GM19438 (cell line): ENCODE data around the gene GABBR2.

Experiments used
- ATAC-seq: cut with Tn5 transposase; IDR thresholded peaks from one replicate; pipeline ENCODE4 v1.9.1; 2021; ENCODE audit warnings: low read depth; ENCODE audit not compliant: unreplicated experiment

Gene GABBR2

DNA sequence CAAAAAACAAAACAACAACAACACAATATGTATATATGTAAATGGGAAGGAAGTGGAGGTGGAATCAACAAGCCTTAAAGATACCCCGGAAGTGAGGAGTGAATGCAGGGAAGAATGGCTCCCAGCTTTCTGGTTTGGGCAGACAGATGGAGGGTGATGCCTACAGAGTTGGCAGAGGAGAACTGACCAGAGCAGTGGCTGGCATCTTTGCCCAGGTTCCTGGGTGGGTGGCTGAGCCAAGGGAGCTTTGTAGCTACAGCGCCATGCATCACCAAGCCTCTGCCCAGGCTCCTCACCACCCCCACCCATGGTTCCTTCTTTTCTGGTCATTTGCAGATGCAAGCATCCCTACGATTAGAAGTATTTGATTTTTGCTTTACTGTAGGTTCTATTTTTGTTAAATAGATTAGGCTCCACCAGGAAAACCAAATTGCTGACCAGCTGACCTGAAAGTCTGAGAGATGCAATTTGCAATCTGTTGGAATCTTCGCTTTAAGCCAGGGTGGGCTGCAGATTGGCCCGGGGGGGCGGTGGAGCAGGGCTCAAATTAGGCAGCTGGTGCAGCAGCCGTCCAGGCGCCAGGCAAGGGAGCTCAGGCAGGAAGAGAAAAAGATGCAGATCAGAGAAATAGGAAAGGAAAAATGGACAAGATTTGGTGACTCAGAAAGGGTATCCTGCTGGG is 290.0 kb downstream of the GABBR2 start:
- ATAC-seq, result no peak

DNA sequence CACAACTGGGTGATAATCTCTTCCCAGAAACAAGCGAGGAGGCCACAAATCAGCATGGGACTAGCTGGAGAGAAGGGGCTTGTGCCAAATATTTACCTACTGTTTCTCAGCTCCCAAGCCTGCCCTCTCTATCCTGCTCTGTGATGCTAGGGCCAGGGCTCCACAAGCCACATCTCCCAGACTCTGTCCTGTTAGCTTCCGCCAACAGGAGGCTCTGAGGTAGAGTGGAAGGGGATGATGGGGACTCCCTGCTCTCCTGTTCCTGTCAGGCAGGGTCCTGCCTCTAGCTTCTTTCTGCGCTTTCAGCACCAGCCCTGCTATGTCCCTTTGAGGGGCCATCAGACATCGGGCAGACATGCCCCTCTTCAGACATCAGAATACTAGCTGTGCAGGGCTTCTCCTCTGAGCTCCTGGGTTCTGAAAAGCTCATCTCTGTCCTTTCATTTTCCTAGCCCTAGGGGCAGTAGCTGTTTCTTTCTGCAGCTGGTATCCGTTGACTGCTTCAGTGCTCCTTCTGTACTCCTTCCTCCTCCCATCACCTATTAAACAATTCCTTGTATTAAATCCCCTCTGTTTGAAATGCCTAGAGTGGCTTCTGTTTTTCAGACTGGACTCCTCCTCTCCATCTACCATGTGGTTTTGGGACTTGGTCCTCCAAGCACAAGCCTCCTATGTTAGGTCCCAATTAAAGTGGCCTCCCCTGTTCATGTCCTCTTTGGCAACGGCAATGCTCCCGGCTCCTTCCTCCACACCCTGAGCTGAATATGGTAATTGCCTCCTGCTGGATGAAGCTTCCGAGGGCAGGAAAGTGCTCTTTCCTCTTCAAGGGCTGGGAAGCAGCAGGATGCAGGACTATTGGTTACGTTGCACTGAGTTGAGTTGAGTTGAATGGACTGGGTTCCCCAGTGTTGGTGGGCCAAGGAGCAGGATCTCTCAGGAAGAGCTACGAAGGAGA is 292.2 kb downstream of the GABBR2 start:
- no peak for ATAC-seq

DNA sequence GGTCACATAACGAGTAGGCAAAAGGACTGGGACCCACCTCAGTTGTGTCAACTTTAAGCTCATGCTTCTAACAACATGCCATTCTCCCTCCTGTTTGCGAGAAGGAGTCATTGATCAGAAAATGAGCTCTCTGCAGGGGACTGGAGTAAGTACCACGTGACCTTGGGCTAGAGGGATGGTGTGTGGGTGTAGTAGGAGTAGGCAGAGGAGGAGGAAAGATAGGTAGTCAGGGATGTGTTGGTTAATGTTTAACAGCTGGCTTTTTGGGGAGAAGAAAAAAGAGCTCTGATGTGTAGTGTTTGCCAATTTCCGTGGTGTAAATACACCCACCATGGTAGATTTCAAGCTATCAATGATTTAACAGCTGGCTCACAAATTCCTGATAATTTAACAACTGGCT is 293.0 kb downstream of the GABBR2 start:
- ATAC-seq, result no peak

GRCh38 chr9:98413084-98413483 is 295.7 kb downstream of the GABBR2 start:
- ATAC-seq, result no peak

GRCh38 chr9:98412101-98412842 is 296.5 kb downstream of the GABBR2 start:
- ATAC-seq, result no peak

GRCh38 chr9:98410185-98410697 is 298.5 kb downstream of the GABBR2 start:
- ATAC-seq, result no peak

- ATAC-seq, result no peak
Measured at GRCh38 chr9:98409719-98410118, 299.0 kb downstream of the GABBR2 start.

DNA sequence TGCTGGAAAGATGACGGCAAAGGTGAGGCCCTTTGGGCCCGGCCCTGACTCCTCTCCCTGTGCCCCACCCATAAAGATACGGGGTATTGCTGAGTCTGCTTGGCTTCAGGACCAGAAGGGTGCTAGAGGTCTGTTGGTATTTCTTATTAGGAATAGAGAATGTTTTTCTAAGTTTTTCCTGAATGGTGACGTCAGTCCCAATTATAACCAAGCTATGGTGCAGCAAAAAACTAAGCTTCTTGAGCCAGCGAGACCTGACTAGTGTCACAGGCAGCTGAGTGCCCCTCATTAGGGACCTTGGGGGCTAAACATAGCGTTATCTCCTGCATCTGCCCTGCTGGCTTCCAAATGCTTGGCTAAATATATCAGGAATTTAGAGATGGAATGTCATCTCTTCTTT is 302.3 kb downstream of the GABBR2 start:
- ATAC-seq, result no peak

DNA sequence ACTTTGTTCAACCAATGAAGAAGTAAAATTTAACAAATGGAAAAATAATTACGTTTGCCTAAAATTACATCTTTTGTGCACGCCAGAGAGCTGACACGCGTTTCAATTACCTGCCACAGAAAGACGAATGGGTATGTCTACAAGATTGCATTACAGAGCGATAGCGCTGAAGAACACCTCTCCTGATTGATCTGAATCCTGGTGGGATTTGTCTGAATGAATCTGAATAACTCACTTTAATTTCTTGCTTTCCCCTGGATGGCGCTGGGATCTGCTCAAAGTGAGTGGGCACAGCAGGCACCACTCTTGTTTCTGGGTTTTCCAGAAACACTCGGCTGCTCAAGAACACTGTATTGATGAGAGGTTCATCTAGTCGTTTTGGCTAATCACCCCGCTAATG is 304.5 kb downstream of the GABBR2 start:
- ATAC-seq, result no peak

DNA sequence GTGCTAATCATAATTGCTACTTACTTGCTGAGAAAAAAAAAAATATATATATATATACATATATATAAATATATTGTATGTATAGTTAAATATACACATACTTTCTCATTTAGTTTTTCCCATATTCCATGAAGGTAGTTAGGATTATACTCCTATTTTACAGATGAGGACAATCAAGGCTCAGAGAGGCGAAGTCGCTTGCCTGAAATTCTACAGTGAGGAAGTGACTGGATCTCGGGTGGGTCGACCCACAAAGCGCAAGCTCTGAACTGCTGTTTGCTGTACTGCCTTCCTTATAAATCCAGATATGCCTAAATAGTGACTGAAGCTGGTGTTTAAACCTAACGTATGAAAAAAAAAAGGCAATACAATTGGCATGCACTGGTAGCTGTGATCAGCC is 305.0 kb downstream of the GABBR2 start:
- no peak for ATAC-seq

DNA sequence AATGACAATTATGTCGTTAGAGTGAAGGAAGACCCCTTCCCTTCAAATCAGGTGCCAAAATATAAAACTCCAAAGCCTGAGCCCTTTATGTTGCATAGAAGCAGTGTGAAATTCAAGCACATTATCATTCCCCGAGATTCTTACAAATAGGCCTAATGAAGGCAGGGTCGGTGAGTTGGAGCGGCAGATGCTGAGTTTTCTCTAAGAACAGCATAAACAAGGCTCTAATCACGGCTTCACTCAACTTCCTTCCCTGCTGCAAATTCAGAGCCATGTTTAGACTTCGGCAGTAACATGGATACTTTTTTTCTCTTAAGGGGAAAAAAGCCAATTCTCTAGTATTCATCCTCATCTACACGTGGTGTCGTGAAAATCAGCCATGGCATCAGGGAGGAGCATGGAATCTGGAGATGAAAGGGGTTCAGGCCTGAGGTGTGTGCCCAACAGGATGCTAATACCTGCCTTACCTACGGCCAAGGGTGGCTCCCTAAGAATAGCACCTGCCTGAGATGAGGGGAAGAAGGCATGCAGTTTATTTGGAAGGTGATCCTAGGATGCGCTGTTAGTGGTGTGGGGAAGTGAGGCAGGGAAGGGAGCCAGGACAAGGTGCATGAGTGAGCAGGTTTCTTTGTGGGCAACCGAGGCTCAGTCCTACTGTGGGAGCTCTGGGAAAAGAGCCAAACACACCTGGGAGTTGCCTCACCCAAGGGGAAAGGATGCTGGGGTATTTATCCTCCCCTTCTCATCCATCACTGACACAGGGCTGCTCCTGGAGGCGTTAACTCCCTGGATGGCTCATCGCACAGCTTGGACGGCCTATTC is 306.5 kb downstream of the GABBR2 start:
- ATAC-seq, result no peak

DNA sequence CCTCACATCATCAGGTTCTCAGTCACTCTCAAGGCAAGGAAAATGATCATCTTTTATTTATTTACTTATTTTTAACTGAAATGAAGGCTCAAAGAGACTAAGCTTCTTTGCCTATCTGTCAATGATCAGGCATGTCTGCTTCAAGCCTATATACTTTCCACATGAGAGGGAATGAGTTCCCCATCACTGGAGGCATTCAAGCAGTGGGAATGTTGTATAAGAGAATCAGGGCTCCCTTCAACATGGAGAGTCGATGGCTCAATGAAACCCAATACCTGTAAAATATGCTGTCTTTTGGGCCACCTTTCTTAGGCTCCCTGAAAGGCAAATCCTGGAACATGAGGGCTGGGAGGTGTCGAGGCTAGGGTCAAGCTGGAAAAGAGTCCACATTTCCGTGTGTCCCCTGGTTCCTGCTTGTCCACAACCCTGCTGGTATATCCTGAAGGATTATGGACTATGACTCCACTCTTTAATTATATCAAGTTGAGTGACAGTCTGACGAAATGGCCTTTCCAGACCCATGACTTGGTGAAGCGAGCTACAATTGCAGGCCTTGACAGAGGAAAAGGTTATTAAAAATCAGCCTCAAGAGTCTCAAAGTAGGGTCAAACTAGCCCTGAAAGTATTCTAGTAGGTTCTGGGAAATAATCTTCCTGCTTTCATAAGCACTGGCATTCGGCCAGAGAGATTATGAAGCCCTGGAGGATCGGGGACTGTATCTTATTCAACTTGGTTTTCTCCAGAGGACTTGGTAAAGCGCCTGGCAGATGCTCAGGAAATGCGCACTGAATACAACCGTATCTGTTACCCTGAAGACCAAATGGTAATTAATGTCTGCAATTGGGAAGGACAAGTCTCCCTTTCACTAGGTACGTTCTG is 307.4 kb downstream of the GABBR2 start:
- ATAC-seq, result no peak

DNA sequence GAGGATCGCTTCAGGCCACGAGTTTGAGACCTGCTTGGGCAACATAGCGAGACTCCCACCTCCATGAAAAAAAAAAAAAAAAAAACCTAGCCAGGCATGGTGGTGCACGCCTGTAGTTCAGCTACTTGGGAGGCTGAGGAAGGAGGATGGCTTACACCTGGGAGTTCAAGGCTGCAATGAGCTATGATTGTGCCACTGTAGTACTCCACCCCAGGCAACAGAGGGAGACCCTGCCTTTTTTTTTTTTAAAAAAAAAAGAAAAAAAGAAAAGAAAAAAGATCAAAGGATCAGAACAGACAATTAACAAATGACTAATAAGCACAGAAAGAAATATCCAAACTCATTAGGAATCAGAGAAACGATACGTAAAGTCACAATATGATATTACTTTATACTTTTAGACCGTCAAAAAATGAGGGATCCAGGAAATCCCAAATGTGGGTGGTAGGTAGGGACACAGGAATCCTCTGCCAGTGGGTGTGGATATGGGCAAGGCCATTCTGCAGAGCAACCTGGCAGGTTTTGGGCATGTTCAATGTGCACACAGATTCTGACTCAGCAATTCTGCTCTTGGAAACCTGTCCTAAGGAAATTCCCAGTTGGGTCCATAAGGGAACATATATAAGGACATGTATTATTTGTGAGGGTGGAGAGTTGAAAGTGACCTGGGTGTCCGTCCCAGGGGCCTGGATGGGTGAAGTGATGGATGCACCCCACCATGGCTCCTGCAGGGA is 308.6 kb downstream of the GABBR2 start:
- no peak for ATAC-seq

GRCh38 chr9:98396656-98397055 is 312.1 kb downstream of the GABBR2 start:
- ATAC-seq, result no peak

DNA sequence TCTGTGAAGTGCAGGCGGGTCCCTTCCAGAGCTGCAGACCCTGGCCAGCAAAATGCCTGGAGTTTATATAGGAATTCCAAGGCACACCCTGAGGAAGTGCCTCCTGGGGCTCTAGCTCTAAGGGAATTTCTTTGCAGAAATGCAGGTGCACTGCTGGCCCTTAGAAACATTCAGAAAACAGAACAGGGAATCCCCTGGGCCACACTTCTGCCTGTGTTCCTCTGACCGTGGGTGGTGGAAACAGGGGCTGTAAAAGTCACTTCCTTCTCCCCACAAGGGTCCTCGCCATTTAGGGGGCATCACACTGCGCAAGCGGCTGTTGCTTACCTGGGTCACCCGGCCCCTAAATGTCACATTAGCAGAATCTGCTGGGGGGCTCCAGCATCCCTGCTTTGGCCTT is 312.5 kb downstream of the GABBR2 start:
- no peak for ATAC-seq

- ATAC-seq, result no peak
Measured at GRCh38 chr9:98391867-98392266, 316.9 kb downstream of the GABBR2 start.

- no peak for ATAC-seq
Measured at GRCh38 chr9:98391406-98391805, 317.3 kb downstream of the GABBR2 start.

DNA sequence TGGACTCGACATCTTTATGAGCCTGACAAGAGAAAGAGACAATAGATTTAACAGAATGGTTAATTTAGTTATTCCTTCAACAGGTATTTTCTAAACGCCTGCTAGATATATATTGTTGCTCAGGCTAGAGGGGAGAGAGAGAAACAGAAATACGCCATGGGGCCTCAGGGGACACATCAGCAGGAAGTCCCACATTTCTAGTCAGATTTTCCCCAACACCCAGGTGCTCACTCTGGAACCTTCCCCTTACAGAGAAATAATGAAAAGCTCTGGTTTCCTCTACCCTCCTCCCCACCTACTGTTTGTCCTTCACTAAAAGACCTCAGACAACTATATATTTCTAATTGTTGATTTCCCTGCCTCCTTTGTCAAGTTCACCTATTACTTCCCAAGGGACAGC is 323.0 kb downstream of the GABBR2 start:
- ATAC-seq, result no peak

- no peak for ATAC-seq
Measured at GRCh38 chr9:98383758-98384157, 325.0 kb downstream of the GABBR2 start.
